ENCODE measurements around the gene ST14.

Gene ST14

GRCh38 chr11:130157101-130157500 lies 2.5 kb upstream of the ST14 start:
- TF ChIP-seq CTCF (IDR thresholded peaks at IDR 0.05) (no peak), ZFX (IDR thresholded peaks at IDR 0.05; ENCODE audit: borderline replicate concordance) (no peak)
- no peak overlapping the region for H3K27ac ChIP-seq

DNA sequence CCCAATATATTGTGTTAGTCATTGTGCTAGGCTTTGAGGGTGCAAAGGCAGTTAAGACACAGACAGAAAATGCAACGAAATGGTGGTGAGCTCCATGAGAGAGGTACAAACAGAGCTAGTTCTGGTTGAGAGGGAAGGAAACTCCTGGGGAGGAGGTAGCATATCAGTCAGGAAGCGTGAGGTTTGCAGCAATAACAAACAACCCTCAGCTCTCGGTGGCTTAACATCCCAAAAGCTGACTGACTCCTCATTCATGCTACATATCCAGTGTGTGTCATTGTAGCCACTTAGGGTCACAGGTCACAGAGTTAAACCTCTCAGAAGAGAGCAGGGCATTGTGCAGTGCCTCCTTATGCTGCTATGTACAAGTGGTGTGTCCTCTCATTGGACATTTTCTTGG lies 1.7 kb upstream of the ST14 start:
- TF ChIP-seq ZFX (IDR thresholded peaks at IDR 0.05; ENCODE audit: borderline replicate concordance) (no peak), CTCF (IDR thresholded peaks at IDR 0.05) (no peak)
- H3K27ac ChIP-seq, result no peak overlapping the region

DNA sequence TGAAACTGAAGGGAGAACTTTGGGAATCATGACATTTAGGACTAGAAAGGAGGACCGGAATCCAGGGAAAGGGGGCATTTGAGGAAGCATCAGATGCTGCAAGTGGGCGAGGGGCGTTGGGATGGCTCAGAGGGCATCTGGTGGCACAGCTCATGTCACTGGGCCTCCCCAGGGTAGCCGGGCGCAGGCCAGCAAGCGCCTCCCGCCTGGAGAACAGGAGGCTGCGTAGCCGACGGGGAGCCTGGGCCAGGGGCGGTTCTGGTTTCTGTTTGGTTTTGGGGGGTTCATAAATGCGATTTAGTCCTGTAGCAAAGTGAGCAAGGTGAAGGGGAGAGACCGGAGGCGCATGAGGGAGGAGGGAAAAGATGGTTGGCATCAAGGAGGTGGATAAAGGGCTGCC lies 443 bp upstream of the ST14 start:
- no peak overlapping the region for H3K27ac ChIP-seq
- TF ChIP-seq ZFX (IDR thresholded peaks at IDR 0.05; ENCODE audit: borderline replicate concordance), result no peak
- TF ChIP-seq CTCF (IDR thresholded peaks at IDR 0.05), result no peak

GRCh38 chr11:130160498-130161155 lies 1.0 kb downstream of the ST14 start:
- no peak for TF ChIP-seq CTCF (IDR thresholded peaks at IDR 0.05)
- TF ChIP-seq ZFX (IDR thresholded peaks at IDR 0.05; ENCODE audit: borderline replicate concordance), result no peak
- H3K27ac ChIP-seq, result peak overlapping the region; percentile 68; the same call in 1 of the 2 replicates

GRCh38 chr11:130161441-130162145 lies 2.0 kb downstream of the ST14 start:
- TF ChIP-seq ZFX (IDR thresholded peaks at IDR 0.05; ENCODE audit: borderline replicate concordance), result no peak
- no peak for TF ChIP-seq CTCF (IDR thresholded peaks at IDR 0.05)
- H3K27ac ChIP-seq, result no peak overlapping the region

- no peak overlapping the region for H3K27ac ChIP-seq
- TF ChIP-seq ZFX (IDR thresholded peaks at IDR 0.05; ENCODE audit: borderline replicate concordance), result no peak
- TF ChIP-seq CTCF (IDR thresholded peaks at IDR 0.05), result no peak
Observed at GRCh38 chr11:130162733-130163132, 3.2 kb downstream of the ST14 start.

All from 22Rv1 (cell line).